Urinary bladder (tissue), 4 donors: ENCODE measurements around the gene TMEM81. TPM values are rescaled to one million over a fixed set of nuclear protein-coding genes. Genes with fewer than 3 reads are reported as not detected.

Experiments
- DNase-seq: peaks from one replicate; pipeline ENCODE4 v3.0.0-alpha.2; 2015; ENCODE audit errors: extremely low spot score
- H3K27ac ChIP-seq: one replicate; pipeline ENCODE4 v1.5.1; 2013; ENCODE audit warnings: low read depth, mild to moderate bottlenecking, moderate library complexity
- H3K36me3 ChIP-seq: one replicate; pipeline ENCODE4 v1.6.1; 2013; ENCODE audit warnings: mild to moderate bottlenecking, moderate library complexity; ENCODE audit not compliant: insufficient read depth
- H3K4me1 ChIP-seq: one replicate; pipeline ENCODE4 v1.6.1; 2013; ENCODE audit warnings: mild to moderate bottlenecking, moderate library complexity; ENCODE audit not compliant: insufficient read depth
- H3K4me3 ChIP-seq: one replicate; pipeline ENCODE4 v1.5.1; 2013; ENCODE audit warnings: low read depth, low read length
- WGBS: extraction: QIAGEN DNeasy Blood & Tissue Kit; methylation state at CpG from one replicate; pipeline ENCODE4 v1.1.7; 2013; 5-methylcytosine and 5-hydroxymethylcytosine counted together
- polyA plus RNA-seq: library from polyadenylated mRNA; stranded (reverse); fragments of 200-250 nt; gene quantifications from one replicate; pipeline ENCODE4 v1.2.3, GENCODE V29; 2013
- total RNA-seq: library from RNA; depleted of rRNA; stranded (reverse); fragments of >200 nt; gene quantifications from one replicate; pipeline ENCODE4 v1.2.3, GENCODE V29; 2014
- donor health status: healthy with polysubstance abuse.
- donor health status: healthy.

TMEM81 gene
- total and polyA plus RNA-seq, 2 donors, result 0.74 to 1.5 TPM

- DNase-seq, result no peak
- 77% methylated on average over 14 of the region's 14 CpGs for WGBS
- Histone ChIP-seq H3K36me3 (no peaks in the 10 kb centered on the region), H3K4me1 (no peaks in the 10 kb centered on the region), H3K4me3 (no peak overlapping the region), H3K27ac (no peak overlapping the region)
Observed at GRCh38 chr1:205061227-205061626, 23.0 kb downstream of the TMEM81 start.

- Histone ChIP-seq H3K4me3 (no peak overlapping the region), H3K27ac (no peak overlapping the region), H3K36me3 (no peaks in the 10 kb centered on the region), H3K4me1 (no peaks in the 10 kb centered on the region)
- no peak for DNase-seq
- 95% methylated on average over 10 of the region's 10 CpGs for WGBS
Observed at GRCh38 chr1:205060746-205061145, 23.5 kb downstream of the TMEM81 start.

- H3K27ac ChIP-seq, result no peak overlapping the region
- no peaks in the 10 kb centered on the region for H3K4me1 ChIP-seq
- WGBS, result 94% methylated on average over 6 of the region's 6 CpGs
- no peaks in the 10 kb centered on the region for H3K36me3 ChIP-seq
- H3K4me3 ChIP-seq, result no peak overlapping the region
- DNase-seq, result no peak
Observed at GRCh38 chr1:205059660-205060059, 24.6 kb downstream of the TMEM81 start.

GRCh38 chr1:205058853-205059252 is 25.4 kb downstream of the TMEM81 start:
- Histone ChIP-seq H3K36me3 (no peaks in the 10 kb centered on the region), H3K4me1 (no peaks in the 10 kb centered on the region), H3K27ac (no peak overlapping the region), H3K4me3 (no peak overlapping the region)
- WGBS, result 97% methylated on average over 12 of the region's 12 CpGs
- DNase-seq, result no peak

- Histone ChIP-seq H3K4me3 (no peak overlapping the region), H3K4me1 (no peaks in the 10 kb centered on the region), H3K36me3 (no peaks in the 10 kb centered on the region), H3K27ac (no peak overlapping the region)
- WGBS, result 91% methylated on average over 19 of the region's 19 CpGs
- DNase-seq, result no peak
Observed at GRCh38 chr1:205057808-205058575, 26.3 kb downstream of the TMEM81 start.

GRCh38 chr1:205056956-205057568 is 27.2 kb downstream of the TMEM81 start:
- Histone ChIP-seq H3K4me3 (no peak overlapping the region), H3K36me3 (no peaks in the 10 kb centered on the region), H3K27ac (no peak overlapping the region), H3K4me1 (no peaks in the 10 kb centered on the region)
- WGBS, result 96% methylated on average over 6 of the region's 6 CpGs
- DNase-seq, result no peak

- WGBS, result 82% methylated on average over 13 of the region's 13 CpGs
- H3K4me1 ChIP-seq, result no peaks in the 10 kb centered on the region
- DNase-seq, result no peak
Observed at GRCh38 chr1:205056188-205056611, 28.1 kb downstream of the TMEM81 start.

GRCh38 chr1:205054013-205054412 is 30.2 kb downstream of the TMEM81 start:
- H3K4me3 ChIP-seq, result no peak overlapping the region
- no peak overlapping the region for H3K27ac ChIP-seq
- 53% methylated on average over 7 of the region's 7 CpGs for WGBS
- H3K36me3 ChIP-seq, result no peaks in the 10 kb centered on the region
- no peaks in the 10 kb centered on the region for H3K4me1 ChIP-seq
- DNase-seq, result no peak

More at GRCh38 chr1:205056188-205056611, 28.1 kb downstream of the TMEM81 start:
- H3K36me3 ChIP-seq, result no peaks in the 10 kb centered on the region
- no peak overlapping the region for H3K4me3 ChIP-seq
- H3K27ac ChIP-seq, result no peak overlapping the region

- 89% methylated on average over 5 of the region's 5 CpGs for WGBS
- no peak overlapping the region for H3K27ac ChIP-seq
- H3K4me3 ChIP-seq, result no peak overlapping the region
- no peaks in the 10 kb centered on the region for H3K36me3 ChIP-seq
- no peaks in the 10 kb centered on the region for H3K4me1 ChIP-seq
- DNase-seq, result no peak
Observed at GRCh38 chr1:205053296-205053695, 31.0 kb downstream of the TMEM81 start.

- Histone ChIP-seq H3K4me3 (no peak overlapping the region), H3K36me3 (no peaks in the 10 kb centered on the region), H3K27ac (no peak overlapping the region), H3K4me1 (no peaks in the 10 kb centered on the region)
- DNase-seq, result no peak
- WGBS, result 73% methylated on average over 11 of the region's 11 CpGs
Observed at GRCh38 chr1:205052690-205053089, 31.6 kb downstream of the TMEM81 start.

- Histone ChIP-seq H3K4me1 (no peaks in the 10 kb centered on the region), H3K4me3 (no peak overlapping the region), H3K27ac (no peak overlapping the region), H3K36me3 (no peaks in the 10 kb centered on the region)
- WGBS, result 58% methylated on average over 6 of the region's 6 CpGs
- DNase-seq, result no peak
Observed at GRCh38 chr1:205049479-205049878, 34.8 kb downstream of the TMEM81 start.

GRCh38 chr1:205048382-205048781 is 35.9 kb downstream of the TMEM81 start:
- 81% methylated on average over 9 of the region's 9 CpGs for WGBS
- DNase-seq, result no peak

GRCh38 chr1:205047764-205048231 is 36.5 kb downstream of the TMEM81 start:
- Histone ChIP-seq H3K4me1 (no peaks in the 10 kb centered on the region), H3K4me3 (no peak overlapping the region), H3K27ac (no peak overlapping the region), H3K36me3 (no peaks in the 10 kb centered on the region)
- 57% methylated on average over 5 of the region's 5 CpGs for WGBS
- DNase-seq, result no peak

More at GRCh38 chr1:205048382-205048781, 35.9 kb downstream of the TMEM81 start:
- no peak overlapping the region for H3K27ac ChIP-seq
- H3K4me3 ChIP-seq, result no peak overlapping the region
- H3K36me3 ChIP-seq, result no peaks in the 10 kb centered on the region
- no peaks in the 10 kb centered on the region for H3K4me1 ChIP-seq

- H3K4me1 ChIP-seq, result no peaks in the 10 kb centered on the region
- WGBS, result 48% methylated on average over 4 of the region's 4 CpGs
- no peak for DNase-seq
- no peak overlapping the region for H3K4me3 ChIP-seq
- H3K27ac ChIP-seq, result no peak overlapping the region
- no peaks in the 10 kb centered on the region for H3K36me3 ChIP-seq
Observed at GRCh38 chr1:205046870-205047269, 37.4 kb downstream of the TMEM81 start.
